IMR-90 (cell line): ENCODE data around the gene PAM16. TPM values are rescaled to one million over a fixed set of nuclear protein-coding genes. Genes with fewer than 3 reads are reported as not detected.

Experiments
- ATAC-seq: fragments of 200-7000 bp; cut with Tn5 transposase; 2 replicates; pipeline ENCODE4 v1.9.1; 2020; ENCODE audit warnings: low read depth, mild to moderate bottlenecking, moderate library complexity
- BruUV-seq: library from RNA; stranded (reverse); fragments of 400-500 nt; replicated peaks from 2 replicates; lab custom pipeline; 2021; lab: Mats Ljungman, UMichigan
- CTCF ChIA-PET: fragments of 300-600 bp; formaldehyde crosslinking; extraction: SDS; loops from one replicate; lab custom pipeline; 2021; ENCODE audit warnings: antibody characterized with exemption; lab: Yijun Ruan, JAX
- POLR2A ChIA-PET: fragments of 300-600 bp; sonication (Branson Sonifier 250); formaldehyde crosslinking; loops from one replicate; lab custom pipeline; 2022; ENCODE audit warnings: antibody characterized with exemption; ENCODE audit not compliant: unreplicated experiment; lab: Charles Lee
- DNase-seq: peaks from one replicate; pipeline ENCODE4 v3.0.0; 2013
- H2AFZ ChIP-seq: replicated peaks from 2 replicates; pipeline ENCODE3; 2013; ENCODE audit warnings: low read length, mild to moderate bottlenecking; ENCODE audit not compliant: poor library complexity
- H2AK5ac ChIP-seq: 2 replicates; pipeline ENCODE4 v1.6.1; 2013; ENCODE audit warnings: low read depth, low read length, inconsistent platforms
- H2AK9ac ChIP-seq: replicated peaks from 2 replicates; pipeline ENCODE3; 2013; ENCODE audit warnings: mild to moderate bottlenecking, low read depth, low read length, moderate library complexity; ENCODE audit not compliant: poor library complexity
- H2BK120ac ChIP-seq: 2 replicates; pipeline ENCODE4 v1.6.1; 2013; ENCODE audit warnings: low read depth, low read length, inconsistent platforms
- H2BK15ac ChIP-seq: 3 replicates; pipeline ENCODE4 v1.6.1; 2013; ENCODE audit warnings: low read depth, low read length, inconsistent platforms
- H2BK20ac ChIP-seq: 2 replicates; pipeline ENCODE4 v1.6.1; 2013; ENCODE audit warnings: low read depth, mild to moderate bottlenecking, inconsistent platforms, low read length, moderate library complexity
- H2BK5ac ChIP-seq: 2 replicates; pipeline ENCODE4 v1.6.1; 2013; ENCODE audit warnings: mild to moderate bottlenecking, low read depth, low read length, inconsistent platforms; ENCODE audit not compliant: poor library complexity, severe bottlenecking
- H3K14ac ChIP-seq: replicated peaks from 2 replicates; pipeline ENCODE4 v1.6.1; 2013; ENCODE audit warnings: low read depth, low read length, inconsistent platforms
- H3K18ac ChIP-seq: 2 replicates; pipeline ENCODE4 v1.6.1; 2013; ENCODE audit warnings: low read depth, low read length, control low read depth
- H3K23ac ChIP-seq: 2 replicates; pipeline ENCODE4 v1.6.1; 2013; ENCODE audit warnings: low read depth, low read length, inconsistent platforms
- H3K27ac ChIP-seq: 2 replicates; pipeline ENCODE4 v1.5.1; 2013; ENCODE audit warnings: mild to moderate bottlenecking, control low read depth, low read length; ENCODE audit not compliant: insufficient read depth
- H3K27me3 ChIP-seq: 2 replicates; pipeline ENCODE4 v1.6.1; 2013; ENCODE audit warnings: low read length; ENCODE audit not compliant: control insufficient read depth, insufficient read depth
- H3K36me3 ChIP-seq: 2 replicates; pipeline ENCODE4 v1.6.1; 2013; ENCODE audit warnings: low read length, mixed read lengths; ENCODE audit not compliant: control insufficient read depth, insufficient read depth
- H3K4ac ChIP-seq: 2 replicates; pipeline ENCODE4 v1.6.1; 2013; ENCODE audit warnings: low read depth, low read length, inconsistent platforms
- H3K4me1 ChIP-seq: 2 replicates; pipeline ENCODE4 v1.6.1; 2013; ENCODE audit warnings: low read length, mixed read lengths; ENCODE audit not compliant: control insufficient read depth, insufficient read depth
- H3K4me2 ChIP-seq: 2 replicates; pipeline ENCODE4 v1.6.1; 2013; ENCODE audit warnings: low read depth, mild to moderate bottlenecking, control low read depth, low read length, moderate library complexity
- H3K4me3 ChIP-seq: 2 replicates; pipeline ENCODE4 v1.5.1; 2013; ENCODE audit warnings: low read depth, mild to moderate bottlenecking, control low read depth, low read length, moderate library complexity; ENCODE audit not compliant: insufficient read depth
- H3K56ac ChIP-seq: 2 replicates; pipeline ENCODE4 v1.6.1; 2013; ENCODE audit warnings: low read length, inconsistent platforms; ENCODE audit not compliant: insufficient read depth; ENCODE audit errors: extremely low read depth
- H3K79me1 ChIP-seq, 2 experiments: 2 replicates each; pipeline ENCODE4 v1.6.1; 2013; ENCODE audit warnings: low read length in 2 of 2, inconsistent platforms in 1 of 2, low read depth in 1 of 2
- H3K9ac ChIP-seq: 2 replicates; pipeline ENCODE4 v1.6.1; 2013; ENCODE audit warnings: low read depth, low read length, control low read depth
- H3K9me1 ChIP-seq: 2 replicates; pipeline ENCODE4 v1.6.1; 2013; ENCODE audit warnings: low read length, inconsistent platforms; ENCODE audit not compliant: insufficient read depth
- H3K9me3 ChIP-seq: 2 replicates; pipeline ENCODE4 v1.6.1; 2013; ENCODE audit warnings: low read length; ENCODE audit not compliant: control insufficient read depth, insufficient read depth
- H4K20me1 ChIP-seq: 2 replicates; pipeline ENCODE4 v1.6.1; 2013; ENCODE audit warnings: low read length, inconsistent platforms; ENCODE audit not compliant: insufficient read depth
- H4K5ac ChIP-seq: 2 replicates; pipeline ENCODE4 v1.6.1; 2013; ENCODE audit warnings: mild to moderate bottlenecking, low read depth, low read length, control low read depth
- H4K8ac ChIP-seq, 2 experiments: 2 replicates each; pipeline ENCODE4 v1.6.1; 2013; ENCODE audit warnings: low read depth in 2 of 2, low read length in 2 of 2, control low read depth in 1 of 2, inconsistent platforms in 1 of 2
- H4K91ac ChIP-seq: 2 replicates; pipeline ENCODE4 v1.6.1; 2013; ENCODE audit warnings: low read depth, low read length, inconsistent platforms; ENCODE audit not compliant: insufficient read depth
- MAZ ChIP-seq: IDR thresholded peaks from 2 replicates; pipeline ENCODE4 v1.6.1; 2012; ENCODE audit warnings: low read depth, mild to moderate bottlenecking, low read length, improper control_type of control experiment, moderate library complexity, borderline replicate concordance
- RFX5 ChIP-seq: IDR thresholded peaks from 2 replicates; pipeline ENCODE4 v1.8.0; 2012; ENCODE audit warnings: low read depth, mild to moderate bottlenecking, low read length, moderate library complexity
- WGBS, 2 experiments: methylation state at CpG; one replicate each; pipeline versions ENCODE4 v1.1.5 to v1.1.7; 2013; ENCODE audit warnings: missing lambda C conversion rate in 2 of 2; ENCODE audit not compliant: insufficient read length in 1 of 2; ENCODE audit errors: extremely low coverage in 2 of 2; 5-methylcytosine and 5-hydroxymethylcytosine counted together
- dilution Hi-C: fragments of 300-500 bp; cut with HindIII; formaldehyde crosslinking; loops from one replicate; pipeline ENCODE4 v1.14.3; 2018; ENCODE audit warnings: low sequenced_read_pairs; ENCODE audit not compliant: unreplicated experiment
- in situ Hi-C: fragments of 300-500 bp; cut with MboI; formaldehyde crosslinking; loops from 3 replicates; pipeline ENCODE4 v1.14.3; 2019; ENCODE audit warnings: low sequenced_read_pairs, inconsistent platforms, mixed read lengths
- intact Hi-C: fragments of 100-400 bp; cut with micrococcal nuclease; formaldehyde crosslinking; loops from 2 replicates; pipeline ENCODE4 v1.10.0; 2022
- polyA plus RNA-seq, 3 experiments: library from polyadenylated mRNA; depleted of rRNA; stranded (reverse); fragments of >200 nt; gene quantifications; 2 replicates each; pipeline ENCODE4 v1.2.3, GENCODE V29; 2012; ENCODE audit warnings: low replicate concordance in 1 of 3
- total RNA-seq: library from RNA; depleted of rRNA; stranded (reverse); fragments of >200 nt; gene quantifications from 2 replicates; pipeline ENCODE4 v1.2.3, GENCODE V29; 2012

PAM16 gene
- total and polyA plus RNA-seq, 2 of the 4 experiments (the other 2 are of a cell fraction): 17.9 to 48.4 TPM

- intact Hi-C loops: no loop called here
- Histone ChIP-seq H3K27ac (no peak overlapping the region), H3K4me3 (no peak overlapping the region), H3K4me2 (no peak overlapping the region), H3K4me1 (peaks cover 47% of the 10 kb centered on the region), H4K8ac (no peak overlapping the region), H3K9me1 (peaks cover 24% of the 10 kb centered on the region), H3K9ac (no peak overlapping the region), H2BK15ac (no peak overlapping the region; the same call in 2 of the 3 replicates), H2AK5ac (peak overlapping the region; percentile 39; the same call in 1 of the 2 replicates), H3K23ac (no peak overlapping the region), H3K14ac (no peak overlapping the region), H4K20me1 (peaks cover 16% of the 10 kb centered on the region), H3K4ac (no peak overlapping the region; the same call in none of the 2 replicates), H2BK120ac (peak overlapping the region; percentile 47; the same call in 1 of the 2 replicates), H2AK9ac (no peak overlapping the region), H4K5ac (no peak overlapping the region), H3K36me3 (peaks cover 7% of the 10 kb centered on the region), H3K56ac (no peak overlapping the region), H2BK20ac (no peak overlapping the region; the same call in 1 of the 2 replicates), H2BK5ac (no peak overlapping the region), H4K91ac (no peak overlapping the region), H3K18ac (no peak overlapping the region), H3K79me1 (peaks cover 0 to 57% of the 10 kb centered on the region in 2 experiments; a peak in 2 of 4 replicates), H3K9me3 (no peaks in the 10 kb centered on the region), H3K27me3 (no peaks in the 10 kb centered on the region), H2AFZ (no peak overlapping the region)
- CTCF ChIA-PET: no interaction called here
- dilution Hi-C loops: no loop called here
- WGBS, 2 experiments: 86% methylated on average over 7 of the region's 18 CpGs; no CpG with 5 or more reads in 1 of the 2 experiments
- in situ Hi-C loops: no loop called here
- DNase-seq (no peak), ATAC-seq (no peak)
- no TSS peak for BruUV-seq
- TF ChIP-seq RFX5 (no peak), MAZ (no peak)
- POLR2A ChIA-PET: interaction anchor here (0.5 kb wide), 1 partner anchor 11 kb away, joined by 5 read pairs; no protein-coding TSS in a partner anchor
Observed at GRCh38 chr16:4390266-4391260, 39.4 kb upstream of the PAM16 start.
